Measurements from ENCODE around the gene RALGPS1.

Gene RALGPS1

DNA sequence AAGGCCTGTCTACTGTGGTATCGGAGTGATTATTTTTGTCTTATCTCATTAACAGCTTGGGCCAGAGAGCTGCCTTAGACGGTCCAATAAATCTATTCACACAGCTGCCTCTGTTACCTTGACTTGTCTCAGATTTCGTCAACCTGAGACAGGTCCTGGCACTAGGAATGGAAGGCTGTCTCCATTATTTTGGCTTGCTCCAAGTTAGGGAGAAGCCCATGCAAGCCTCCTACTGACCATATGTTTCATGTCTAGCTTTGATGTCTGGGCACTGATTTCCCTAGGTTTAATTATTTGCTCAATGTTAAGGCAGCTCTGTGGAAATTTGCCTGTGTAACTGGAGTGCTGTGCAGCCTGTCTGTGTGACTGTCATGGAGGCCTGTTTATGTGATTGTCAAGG is 12.4 kb upstream of the RALGPS1 start:
- no peaks in the 10 kb centered on the region for H3K9me2 ChIP-seq (replicated peaks; ENCODE audit: control insufficient read depth, low read length)
- H3K27me3 ChIP-seq (ENCODE audit: control insufficient read depth, low read length), result peaks cover 1% of the 10 kb centered on the region
- no peak for TF ChIP-seq EZH2phosphoT487 (IDR thresholded peaks at IDR 0.05; ENCODE audit: borderline replicate concordance, low read length)
- TF ChIP-seq, protein P1, sequence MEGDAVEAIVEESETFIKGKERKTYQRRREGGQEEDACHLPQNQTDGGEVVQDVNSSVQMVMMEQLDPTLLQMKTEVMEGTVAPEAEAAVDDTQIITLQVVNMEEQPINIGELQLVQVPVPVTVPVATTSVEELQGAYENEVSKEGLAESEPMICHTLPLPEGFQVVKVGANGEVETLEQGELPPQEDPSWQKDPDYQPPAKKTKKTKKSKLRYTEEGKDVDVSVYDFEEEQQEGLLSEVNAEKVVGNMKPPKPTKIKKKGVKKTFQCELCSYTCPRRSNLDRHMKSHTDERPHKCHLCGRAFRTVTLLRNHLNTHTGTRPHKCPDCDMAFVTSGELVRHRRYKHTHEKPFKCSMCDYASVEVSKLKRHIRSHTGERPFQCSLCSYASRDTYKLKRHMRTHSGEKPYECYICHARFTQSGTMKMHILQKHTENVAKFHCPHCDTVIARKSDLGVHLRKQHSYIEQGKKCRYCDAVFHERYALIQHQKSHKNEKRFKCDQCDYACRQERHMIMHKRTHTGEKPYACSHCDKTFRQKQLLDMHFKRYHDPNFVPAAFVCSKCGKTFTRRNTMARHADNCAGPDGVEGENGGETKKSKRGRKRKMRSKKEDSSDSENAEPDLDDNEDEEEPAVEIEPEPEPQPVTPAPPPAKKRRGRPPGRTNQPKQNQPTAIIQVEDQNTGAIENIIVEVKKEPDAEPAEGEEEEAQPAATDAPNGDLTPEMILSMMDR (IDR thresholded peaks at IDR 0.05; ENCODE audit: low read depth, low read length, poor library complexity, severe bottlenecking), result no peak
- no peaks in the 10 kb centered on the region for H4K20me1 ChIP-seq (ENCODE audit: control insufficient read depth, insufficient read depth, low read depth, low read length)
- no peaks in the 10 kb centered on the region for H3K4me1 ChIP-seq (ENCODE audit: control insufficient read depth, low read length)
- H3K79me2 ChIP-seq (ENCODE audit: control insufficient read depth, low read length), result no peaks in the 10 kb centered on the region
- no peaks in the 10 kb centered on the region for H3F3A ChIP-seq (ENCODE audit: control insufficient read depth, insufficient read depth)
- H3K4me3 ChIP-seq (ENCODE audit: low read length), result no peak overlapping the region
- no peaks in the 10 kb centered on the region for H3K36me3 ChIP-seq (ENCODE audit: control insufficient read depth, low read length)
- peaks cover 5% of the 10 kb centered on the region; the same call in 1 of the 2 replicates for H3K9me3 ChIP-seq (ENCODE audit: control insufficient read depth, insufficient read depth, low read length)
- no peak overlapping the region for H3K4me2 ChIP-seq (ENCODE audit: low read length)
- H3K27ac ChIP-seq (ENCODE audit: low read depth, low read length), result no peak overlapping the region

DNA sequence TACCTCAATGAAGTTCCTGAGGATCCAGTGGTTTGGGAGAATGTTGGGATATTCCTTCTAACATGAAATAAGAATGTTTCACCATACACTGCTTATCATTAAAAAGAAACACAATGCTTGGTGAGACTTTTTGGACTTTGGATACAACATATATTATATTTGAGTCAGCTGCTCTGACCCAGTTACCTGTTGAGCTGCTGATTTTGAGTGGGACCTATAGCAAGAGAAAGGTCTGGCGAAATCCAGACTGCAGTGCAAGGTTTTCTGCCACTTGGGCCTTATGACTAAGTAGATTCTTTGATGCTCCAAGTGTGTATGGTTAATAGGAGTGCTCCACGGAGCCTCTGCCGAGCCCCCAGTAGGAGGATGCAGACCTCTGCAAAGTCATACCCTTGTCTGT is 10.0 kb upstream of the RALGPS1 start:
- Histone ChIP-seq H3K27ac (ENCODE audit: low read depth, low read length) (no peak overlapping the region), H3K36me3 (ENCODE audit: control insufficient read depth, low read length) (no peaks in the 10 kb centered on the region), H3K9me2 (replicated peaks; ENCODE audit: control insufficient read depth, low read length) (no peaks in the 10 kb centered on the region), H3K27me3 (ENCODE audit: control insufficient read depth, low read length) (peaks cover 20% of the 10 kb centered on the region), H3K9me3 (ENCODE audit: control insufficient read depth, insufficient read depth, low read length) (peaks cover 5% of the 10 kb centered on the region; the same call in 1 of the 2 replicates), H3F3A (ENCODE audit: control insufficient read depth, insufficient read depth) (no peaks in the 10 kb centered on the region), H3K4me3 (ENCODE audit: low read length) (no peak overlapping the region), H4K20me1 (ENCODE audit: control insufficient read depth, insufficient read depth, low read depth, low read length) (no peaks in the 10 kb centered on the region), H3K4me1 (ENCODE audit: control insufficient read depth, low read length) (no peaks in the 10 kb centered on the region), H3K79me2 (ENCODE audit: control insufficient read depth, low read length) (no peaks in the 10 kb centered on the region), H3K4me2 (ENCODE audit: low read length) (no peak overlapping the region)
- TF ChIP-seq EZH2phosphoT487 (IDR thresholded peaks at IDR 0.05; ENCODE audit: borderline replicate concordance, low read length), result no peak
- TF ChIP-seq, protein P1 (IDR thresholded peaks at IDR 0.05; ENCODE audit: low read depth, low read length, poor library complexity, severe bottlenecking), result no peak

DNA sequence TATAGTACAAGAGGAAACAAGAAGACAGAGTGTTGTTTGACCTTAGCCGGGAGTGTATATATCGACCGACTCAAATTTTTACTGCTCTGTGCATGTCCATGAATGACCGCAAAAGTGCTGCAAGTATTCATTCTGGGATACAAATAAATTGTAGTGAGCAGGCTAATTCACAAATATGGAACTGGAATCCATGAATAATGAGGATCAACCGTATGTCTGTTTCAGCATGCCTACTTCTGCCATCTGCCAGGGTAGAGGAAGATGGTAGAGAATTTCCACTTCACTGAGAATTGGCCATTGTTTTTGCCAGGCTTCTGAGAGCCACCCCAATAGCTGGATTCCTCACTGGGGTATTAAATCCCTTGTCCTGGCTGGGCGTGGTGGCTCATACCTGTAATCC is 8.5 kb upstream of the RALGPS1 start:
- Histone ChIP-seq H3K27me3 (ENCODE audit: control insufficient read depth, low read length) (peaks cover 22% of the 10 kb centered on the region), H3F3A (ENCODE audit: control insufficient read depth, insufficient read depth) (no peaks in the 10 kb centered on the region), H3K27ac (ENCODE audit: low read depth, low read length) (no peak overlapping the region), H3K4me1 (ENCODE audit: control insufficient read depth, low read length) (no peaks in the 10 kb centered on the region), H4K20me1 (ENCODE audit: control insufficient read depth, insufficient read depth, low read depth, low read length) (no peaks in the 10 kb centered on the region), H3K4me3 (ENCODE audit: low read length) (no peak overlapping the region), H3K9me3 (ENCODE audit: control insufficient read depth, insufficient read depth, low read length) (peaks cover 5% of the 10 kb centered on the region; the same call in 1 of the 2 replicates), H3K36me3 (ENCODE audit: control insufficient read depth, low read length) (no peaks in the 10 kb centered on the region), H3K9me2 (replicated peaks; ENCODE audit: control insufficient read depth, low read length) (no peaks in the 10 kb centered on the region), H3K4me2 (ENCODE audit: low read length) (no peak overlapping the region), H3K79me2 (ENCODE audit: control insufficient read depth, low read length) (no peaks in the 10 kb centered on the region)
- TF ChIP-seq, protein P1 (IDR thresholded peaks at IDR 0.05; ENCODE audit: low read depth, low read length, poor library complexity, severe bottlenecking), result no peak
- no peak for TF ChIP-seq EZH2phosphoT487 (IDR thresholded peaks at IDR 0.05; ENCODE audit: borderline replicate concordance, low read length)

Data from DOHH2 (cell line).